ENCODE results near the gene DHH.

Gene DHH

DNA sequence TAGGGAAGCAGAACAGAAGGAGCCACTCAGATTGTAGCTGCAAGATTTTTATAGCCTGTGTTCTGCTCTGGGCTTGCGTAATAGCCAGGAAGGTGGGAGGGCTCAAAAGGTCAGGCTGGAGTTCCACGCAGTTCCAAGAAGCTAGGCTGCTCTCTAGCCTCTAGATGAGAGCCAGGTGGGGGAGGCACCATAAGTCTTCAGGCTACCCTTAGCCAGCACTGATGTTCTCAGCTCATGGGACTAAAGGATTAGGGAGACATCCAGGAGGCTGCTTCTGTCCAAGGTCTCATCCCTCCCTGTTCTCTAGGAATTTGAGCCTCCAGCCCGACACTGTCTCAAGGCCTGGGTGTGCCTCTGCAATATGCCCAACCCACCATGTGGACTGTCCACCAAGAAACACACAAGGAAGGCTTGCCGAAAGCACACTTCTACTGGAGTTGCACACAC lies 14.4 kb upstream of the DHH start:
- no peak for DNase-seq

DNA sequence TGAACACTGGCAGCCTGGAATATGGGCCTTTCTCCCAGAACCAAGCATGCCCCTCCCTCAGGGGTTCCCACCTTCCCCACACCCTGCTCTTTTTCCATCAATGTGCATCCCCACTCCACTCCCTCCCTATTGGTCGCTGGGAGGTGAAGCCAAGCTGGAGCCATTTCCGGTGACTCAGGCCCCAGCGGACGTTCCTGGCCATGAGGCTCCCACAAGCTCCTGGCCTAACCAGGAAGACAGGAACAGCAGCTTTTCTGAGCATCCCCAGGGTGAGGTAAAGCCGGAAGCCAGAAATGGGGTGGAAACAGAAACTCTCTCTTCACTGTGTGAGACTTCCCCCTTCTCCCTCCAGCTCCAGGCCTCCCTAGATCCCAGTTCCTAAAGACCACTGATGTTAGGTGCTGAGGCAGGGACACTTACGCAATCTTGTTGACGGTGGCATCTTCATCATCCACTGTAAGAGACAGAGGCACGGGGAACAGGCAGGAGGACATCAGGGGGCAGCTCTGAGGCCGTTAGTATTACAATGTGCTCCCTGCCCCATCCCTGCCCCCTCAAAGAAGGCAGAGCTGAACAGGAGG lies 11.0 kb upstream of the DHH start:
- DNase-seq: no peak

DNA sequence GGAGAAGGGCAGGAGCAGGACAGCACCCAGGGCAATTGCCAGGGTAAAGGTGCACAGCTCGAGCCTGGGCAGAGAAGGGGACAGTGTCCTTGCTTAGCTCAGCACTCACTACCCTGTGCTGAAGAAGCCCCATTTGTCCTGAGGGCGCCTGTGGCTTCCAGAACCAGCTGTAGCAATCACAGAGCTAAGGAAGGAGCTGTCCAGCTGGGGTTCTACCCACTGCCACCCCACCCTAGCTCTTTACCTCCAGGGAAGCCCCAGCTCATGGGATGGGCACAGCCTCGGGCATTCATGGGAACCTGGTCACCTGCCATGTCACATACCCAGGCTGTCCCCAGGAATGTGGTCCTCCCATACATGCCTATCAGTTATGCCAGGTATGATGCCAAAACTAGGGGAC lies 10.2 kb upstream of the DHH start:
- DNase-seq: no peak

DNA sequence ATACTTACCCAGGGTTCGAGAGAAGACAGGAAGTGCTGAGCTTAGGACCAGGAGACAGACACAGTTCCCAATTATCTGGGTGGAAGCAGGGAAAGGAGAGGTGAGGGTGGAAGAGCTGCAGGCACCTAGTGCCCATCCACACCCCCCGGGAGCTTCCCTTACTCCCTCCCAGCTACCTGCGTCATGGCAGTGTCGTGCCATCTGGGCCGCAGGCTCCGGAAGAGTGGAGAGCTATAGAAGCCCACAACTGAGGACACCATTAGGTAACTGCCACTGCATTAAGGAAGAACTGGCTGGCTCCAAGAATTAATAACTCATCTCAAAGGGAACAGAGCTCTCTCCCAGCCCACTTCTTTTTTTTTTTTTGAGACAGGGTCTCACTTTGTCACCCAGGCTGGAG lies 5.8 kb upstream of the DHH start:
- DNase-seq: no peak

DNA sequence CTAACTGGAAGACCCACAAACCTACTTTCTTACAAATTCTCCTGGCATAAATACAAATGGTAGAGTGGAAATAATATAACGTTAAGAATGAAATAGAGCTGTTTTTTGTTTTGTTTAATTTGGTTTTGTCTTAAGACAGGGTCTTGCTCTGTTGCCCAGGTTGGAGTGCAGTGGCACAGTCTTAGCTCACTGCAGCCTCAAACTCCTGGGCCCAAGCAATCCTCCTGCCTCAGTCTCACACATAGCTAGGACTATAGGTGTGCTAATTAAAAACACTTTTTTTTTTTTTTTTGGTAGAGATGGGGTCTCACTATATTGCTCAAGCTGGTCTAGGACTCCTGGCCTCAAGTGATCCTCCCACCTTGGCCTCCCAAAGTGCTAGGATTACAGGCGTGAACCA lies 4.1 kb upstream of the DHH start:
- no peak for DNase-seq

DNA sequence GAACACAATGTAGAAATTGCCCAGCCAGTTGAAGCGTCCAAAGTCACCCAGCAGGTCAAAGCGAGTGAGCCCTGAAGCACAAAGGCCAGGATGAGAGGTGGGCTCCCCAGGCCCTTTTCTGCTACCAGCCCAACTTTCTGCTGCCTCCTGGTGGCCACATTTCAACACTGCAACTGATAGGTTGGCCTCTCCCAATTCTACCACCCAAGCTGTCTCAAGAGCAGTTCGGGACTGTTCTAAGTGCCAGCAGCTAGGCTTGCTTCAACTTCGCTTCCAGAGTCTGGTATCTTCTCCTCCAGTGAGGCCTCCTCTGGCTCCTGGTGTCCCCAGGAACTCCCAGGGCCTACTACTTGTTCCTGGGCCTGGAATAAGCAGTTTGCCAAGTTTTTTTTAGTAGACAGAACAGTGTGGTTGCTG lies 3.4 kb upstream of the DHH start:
- DNase-seq: peak; percentile 60

DNA sequence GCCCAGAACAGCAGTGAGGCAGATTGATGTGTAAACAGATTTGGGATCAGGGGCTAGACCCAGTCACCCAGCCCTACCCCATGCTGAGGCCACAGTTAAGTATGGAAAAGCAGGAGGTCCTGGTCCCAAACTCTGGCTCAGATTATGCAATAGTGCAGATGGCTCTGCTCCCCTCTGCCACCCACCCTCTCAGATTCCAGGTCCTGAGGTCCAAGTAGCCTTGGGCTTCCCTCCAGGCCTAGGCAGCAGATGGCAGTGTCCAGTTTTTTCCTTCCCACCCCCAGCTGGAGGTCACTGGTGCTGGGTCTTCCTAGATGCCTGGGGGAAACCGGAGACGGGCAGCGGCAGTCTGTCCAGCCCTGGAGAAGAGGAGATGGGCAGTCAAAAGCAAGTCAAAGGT lies 2.8 kb upstream of the DHH start:
- no peak for DNase-seq

DNA sequence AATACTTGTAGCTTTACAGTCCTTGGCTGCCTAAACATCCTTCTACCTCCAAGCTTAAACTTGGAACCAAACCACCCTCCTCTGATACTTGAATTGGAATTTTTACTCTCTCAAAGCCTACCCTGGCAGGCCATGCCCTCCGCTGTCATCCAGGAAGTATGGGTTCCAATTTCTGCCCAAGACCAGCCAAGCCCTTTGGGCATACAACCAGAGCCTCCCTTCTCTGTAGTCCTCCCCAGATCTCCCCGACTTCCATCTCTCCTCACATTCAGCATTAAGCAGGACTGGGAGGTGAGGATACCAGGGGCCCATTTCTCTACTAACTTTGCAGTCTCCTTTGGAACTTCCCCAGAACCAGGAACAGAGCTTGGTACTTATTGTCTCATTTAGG lies 369 bp upstream of the DHH start:
- no peak for DNase-seq

DNA sequence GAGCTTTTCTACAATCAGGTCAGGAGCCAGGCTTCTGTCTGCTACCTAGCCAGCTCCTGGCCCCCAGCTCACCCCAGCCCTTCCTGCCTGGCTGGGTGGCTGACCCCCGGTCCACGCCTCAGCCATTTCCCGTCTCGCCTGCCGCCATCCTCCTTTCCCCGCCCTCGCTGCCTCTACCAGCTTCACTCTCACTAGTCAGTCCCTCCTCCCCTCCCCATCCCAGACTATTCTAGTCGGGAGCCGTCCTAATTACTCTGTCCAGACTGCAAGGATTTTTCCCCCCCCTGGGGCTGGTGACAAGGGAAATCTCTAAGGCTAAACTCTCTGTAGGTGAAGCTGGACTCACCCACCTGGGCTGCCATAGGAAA lies 825 bp downstream of the DHH start:
- no peak for DNase-seq

DNA sequence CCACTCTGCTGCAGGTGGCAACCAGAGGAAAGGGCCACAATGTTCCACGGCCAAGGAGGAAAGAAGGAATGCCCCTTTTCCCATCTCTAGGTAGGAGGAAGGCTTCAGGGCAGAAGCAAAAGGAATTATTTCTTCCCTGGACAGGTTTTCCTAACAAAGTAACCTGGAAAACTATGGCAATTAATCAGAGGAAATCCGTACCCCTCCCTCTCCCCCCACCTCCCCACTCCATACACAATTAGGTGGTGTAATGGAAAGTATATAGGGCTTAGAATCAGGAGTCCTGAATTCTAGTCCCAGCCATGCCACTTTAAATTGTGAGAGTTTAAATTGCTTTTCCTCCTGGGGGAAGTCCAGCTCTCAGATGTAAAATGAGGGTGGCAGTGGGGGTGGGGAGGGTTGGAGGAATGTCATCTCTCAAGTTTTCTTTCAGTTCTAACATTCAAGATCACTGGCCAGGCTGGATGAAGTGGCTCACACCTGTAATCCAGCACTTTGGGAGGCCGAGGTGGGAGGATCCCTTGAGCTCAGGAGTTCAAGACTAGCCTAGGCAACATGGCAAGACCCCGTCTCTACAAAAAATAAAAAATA lies 1.7 kb downstream of the DHH start:
- no peak for DNase-seq

DNA sequence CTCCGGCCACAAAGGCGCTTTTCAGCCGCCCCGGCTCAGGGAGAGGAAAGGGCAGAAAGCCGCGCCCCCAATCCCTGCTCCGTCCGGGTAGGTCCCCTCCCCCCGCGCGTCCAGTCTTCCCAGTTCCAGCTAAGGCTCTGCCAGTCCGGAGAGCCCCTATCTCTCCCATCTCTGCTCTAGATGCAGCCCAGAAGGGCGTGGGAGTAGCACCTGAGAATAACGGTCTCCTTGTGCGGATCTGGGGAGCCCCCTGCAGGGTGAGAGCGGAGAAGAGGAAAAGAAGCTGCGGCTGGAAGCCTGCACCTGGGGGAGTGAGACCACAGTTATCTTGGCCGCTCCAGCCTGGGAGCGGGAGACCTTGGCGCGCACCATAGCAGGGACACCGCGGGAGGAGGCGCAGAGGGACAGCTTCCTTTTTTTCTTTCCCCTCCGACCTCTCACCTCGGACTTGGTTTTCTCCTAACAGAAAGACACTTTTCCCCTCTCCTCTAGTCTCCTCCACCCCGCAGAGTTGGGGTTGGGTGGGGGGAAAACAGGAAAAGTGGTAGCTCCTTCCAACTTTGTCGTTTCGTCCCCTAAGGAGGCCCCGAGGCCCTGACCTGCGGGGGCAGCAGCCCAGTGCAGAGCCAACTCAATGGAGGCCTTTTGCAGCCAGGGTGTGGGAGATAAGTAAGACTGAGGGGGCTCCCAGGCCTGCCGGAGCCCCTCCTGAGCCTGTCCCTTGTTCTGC lies 2.4 kb downstream of the DHH start:
- DNase-seq: peak; percentile 64

DNA sequence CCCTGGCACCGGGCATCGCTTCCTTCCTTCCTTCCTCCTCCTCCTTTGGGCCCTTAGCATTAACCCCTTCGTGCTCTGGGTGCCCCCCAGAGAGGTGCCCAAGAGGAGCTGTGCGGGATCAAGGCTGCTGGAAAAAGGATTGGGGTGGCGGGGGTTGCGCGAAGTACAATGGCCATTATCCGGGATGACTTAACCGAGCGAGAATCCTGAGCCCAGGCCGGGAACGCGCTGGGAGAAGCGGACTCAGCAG lies 2.8 kb downstream of the DHH start:
- DNase-seq: no peak

DNA sequence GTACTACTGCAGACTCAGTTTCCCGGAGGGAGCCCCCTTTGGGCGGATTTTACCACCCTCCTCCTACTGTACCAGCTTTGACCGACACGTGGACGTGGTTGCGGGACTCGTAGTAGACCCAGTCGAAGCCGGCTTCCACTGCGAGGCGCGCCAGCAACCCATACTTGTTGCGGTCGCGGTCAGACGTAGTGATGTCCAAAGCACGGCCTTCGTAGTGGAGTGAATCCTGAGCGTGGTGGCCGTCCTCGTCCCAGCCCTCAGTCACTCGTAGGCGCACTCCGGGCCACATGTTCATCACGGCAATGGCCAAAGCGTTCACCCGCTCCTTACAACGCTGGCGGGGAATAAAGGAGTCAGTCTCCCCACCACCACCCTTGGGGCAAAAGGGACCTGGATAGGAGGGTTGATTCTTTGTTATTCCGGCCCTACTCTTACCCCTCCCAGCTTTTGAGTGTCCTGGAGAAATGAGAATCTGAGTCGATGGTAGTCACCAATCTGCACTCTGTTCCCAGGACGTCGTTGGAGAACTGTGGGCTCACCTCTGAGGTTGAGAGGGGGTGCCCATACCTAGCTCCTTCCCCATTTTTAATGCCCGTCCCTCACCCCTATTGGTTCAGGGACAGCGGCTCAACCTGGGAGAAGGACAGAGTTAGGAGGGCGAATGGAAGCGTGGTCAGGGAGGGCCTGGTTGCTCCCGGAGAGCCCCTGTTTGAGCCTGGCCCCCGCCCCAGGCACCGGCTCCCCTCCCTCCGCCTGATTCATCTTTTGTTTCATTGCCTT lies 3.4 kb downstream of the DHH start:
- no peak for DNase-seq

DNA sequence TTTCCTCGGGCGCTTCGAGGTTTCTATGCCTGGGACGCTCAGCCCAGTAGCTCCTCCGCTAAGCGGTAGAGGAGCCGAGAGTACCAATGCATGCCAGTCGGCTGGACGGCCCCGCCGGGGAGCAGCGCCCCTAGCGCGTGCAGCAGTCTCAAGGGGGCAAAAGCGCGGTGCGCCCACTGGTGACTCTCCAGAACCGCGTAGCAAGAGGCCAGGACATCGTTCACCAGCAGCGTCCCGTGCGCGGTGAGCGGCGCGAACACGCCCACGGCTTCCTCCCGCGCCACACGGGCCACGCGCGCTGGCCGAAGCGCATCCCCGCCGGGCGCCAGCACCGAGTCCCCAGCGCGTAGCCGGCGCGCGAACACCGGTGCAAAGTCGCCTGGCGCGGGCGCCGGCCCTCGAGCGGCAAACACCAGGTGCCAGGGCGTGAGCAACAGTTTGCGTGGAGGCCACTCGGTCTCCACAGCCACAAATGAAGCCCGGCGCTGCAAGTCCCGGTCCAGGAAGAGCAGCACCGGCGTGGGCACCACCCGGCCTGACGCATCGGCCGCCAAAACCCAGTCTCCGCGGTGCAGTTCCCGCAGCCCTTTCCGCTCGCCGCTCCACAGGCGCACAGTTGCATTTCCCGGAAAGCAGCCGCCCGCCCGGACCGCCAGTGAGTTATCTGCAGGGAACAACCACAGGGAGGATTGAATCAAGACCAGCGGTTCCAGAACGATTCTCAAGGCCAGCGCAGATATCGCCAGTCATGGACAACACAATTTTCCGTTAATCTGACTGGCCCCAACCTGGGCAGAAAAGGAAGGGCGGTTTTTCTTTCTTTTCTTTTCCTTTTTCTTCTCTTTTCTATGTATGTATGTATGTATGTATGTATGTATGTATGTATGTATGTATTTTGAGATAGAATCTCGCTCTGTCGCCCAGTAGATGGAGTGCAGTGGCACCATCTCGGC lies 4.5 kb downstream of the DHH start:
- DNase-seq: no peak

DNA sequence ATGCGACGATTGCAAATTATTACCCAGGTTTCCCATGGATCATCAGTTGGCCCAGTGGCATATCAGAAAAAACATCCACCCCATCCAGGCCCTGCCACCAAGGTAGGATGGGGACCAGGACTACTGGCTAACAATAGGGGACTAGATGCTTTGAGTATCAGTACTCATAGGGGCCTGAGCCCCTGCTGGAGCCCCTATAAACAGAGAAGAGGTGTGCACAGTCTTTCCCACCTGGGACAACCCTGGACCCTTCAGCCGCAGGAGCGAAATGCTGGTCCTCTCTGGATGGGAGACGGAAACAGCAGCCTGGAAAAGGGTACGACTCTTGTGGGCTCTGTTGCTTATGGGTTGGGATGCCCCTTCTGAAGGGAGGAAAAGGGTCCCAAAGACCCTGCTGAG lies 5.7 kb downstream of the DHH start:
- no peak for DNase-seq

DNA sequence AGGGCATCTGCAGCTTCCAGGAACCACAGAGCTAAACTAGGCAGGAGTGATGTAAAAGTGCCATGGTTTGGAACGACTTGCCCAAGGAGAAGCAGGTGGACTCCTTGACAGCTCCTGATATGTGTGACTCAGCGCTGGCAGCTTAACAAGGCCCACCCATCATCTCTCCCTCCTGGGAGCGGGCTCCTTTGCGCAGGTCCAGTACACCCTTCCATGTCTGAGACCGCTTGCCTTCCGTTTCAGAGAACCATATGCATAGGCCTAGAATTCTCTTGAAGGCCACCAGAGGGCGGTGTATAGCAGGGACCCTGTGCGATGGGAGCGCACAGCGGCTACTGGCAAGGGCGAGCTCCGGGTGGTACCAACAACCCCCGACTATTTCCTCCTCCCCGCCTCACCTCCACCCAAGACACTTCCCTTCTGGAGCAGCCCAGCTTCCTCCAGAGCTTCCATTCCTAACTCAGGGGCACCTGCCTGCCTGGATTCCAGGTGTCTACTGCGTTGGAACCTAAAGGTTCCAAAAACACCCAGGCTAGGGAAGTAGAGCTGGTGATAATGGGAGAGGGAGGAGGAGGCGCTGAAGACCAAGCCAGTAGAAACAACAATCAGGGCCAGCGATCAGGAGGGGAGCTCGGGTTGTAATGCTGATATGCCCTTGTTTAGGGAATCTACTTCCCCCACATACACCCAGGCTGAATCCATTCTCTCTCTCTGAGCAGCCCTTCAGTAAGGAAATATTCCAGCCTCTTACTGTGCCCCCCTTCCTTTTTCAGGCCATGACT lies 6.3 kb downstream of the DHH start:
- peak; percentile 64 for DNase-seq

DNA sequence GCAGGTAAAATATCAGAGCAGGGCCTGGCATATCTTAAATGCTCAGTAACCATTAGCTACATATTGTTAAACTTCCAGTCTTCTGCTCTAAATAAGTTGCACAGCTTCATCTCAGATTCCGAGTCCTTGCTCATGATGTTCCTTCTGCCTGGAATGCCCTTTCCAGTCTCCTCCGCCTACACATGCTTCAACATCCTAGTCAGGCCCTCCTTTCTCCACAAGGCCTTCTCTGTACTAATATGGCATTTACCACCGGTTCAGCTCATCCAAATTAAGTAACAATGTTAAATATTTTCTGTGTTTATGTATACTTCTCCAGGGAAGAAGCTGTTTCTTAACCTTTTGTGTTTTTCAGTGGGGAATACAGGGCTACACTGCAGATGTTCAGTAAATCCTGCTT lies 8.5 kb downstream of the DHH start:
- no peak for DNase-seq

DNA sequence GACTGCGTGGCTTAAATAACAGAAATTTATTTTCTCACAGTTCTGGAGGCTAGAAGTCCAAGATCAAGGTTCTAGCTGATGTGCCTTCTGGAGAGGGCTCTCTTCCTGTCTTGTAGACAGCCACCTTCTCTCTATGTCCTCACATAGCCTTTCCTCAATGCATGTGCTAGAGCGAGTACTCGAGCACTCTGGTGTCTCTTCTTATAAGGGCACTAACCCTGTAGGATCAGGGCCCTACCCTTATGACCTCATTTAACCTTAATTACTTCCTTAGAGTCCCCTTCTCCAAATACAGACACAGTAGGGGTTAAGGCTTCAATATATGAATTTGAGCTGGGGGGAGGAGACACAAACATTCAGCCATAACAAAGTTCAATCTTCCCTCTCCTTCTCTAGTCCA lies 10.2 kb downstream of the DHH start:
- DNase-seq: no peak

DNA sequence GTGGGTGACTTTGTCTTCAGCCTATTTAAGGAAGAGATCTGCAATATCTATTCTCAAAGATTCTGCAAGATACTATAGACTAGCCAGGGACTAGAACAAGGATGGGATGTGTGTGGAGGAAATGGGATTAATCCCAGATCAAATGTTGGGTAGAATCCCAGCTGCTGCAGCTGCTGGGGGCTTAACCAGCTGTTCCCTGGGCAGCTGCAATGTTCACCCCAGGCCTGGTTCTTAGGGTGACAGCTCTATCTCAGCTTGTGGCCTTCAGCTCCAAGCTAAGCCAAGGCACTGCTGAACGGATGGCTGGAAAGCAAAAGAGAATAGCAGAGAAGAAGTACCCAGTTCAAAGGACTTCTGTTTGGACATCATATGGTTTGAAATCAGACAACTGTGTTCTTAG lies 14.8 kb downstream of the DHH start:
- DNase-seq: no peak

DNA sequence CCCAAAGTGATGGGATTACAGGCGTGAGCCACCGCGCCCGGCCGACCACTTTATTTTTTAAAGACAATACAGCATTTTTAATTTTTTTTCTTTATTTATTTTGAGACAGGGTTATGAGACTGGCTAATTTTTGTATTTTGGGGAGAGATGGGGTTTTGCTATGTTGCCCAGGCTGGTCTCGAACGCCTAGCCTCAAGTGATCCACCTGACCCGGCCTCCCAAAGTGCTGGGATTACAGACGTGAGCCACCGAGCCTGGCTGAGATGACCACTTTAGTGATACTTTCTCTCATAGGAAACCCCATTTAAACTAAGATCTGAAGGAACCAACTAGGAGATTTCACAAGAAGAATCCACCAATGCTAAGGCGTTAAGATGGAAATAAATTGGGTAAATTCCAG lies 23.6 kb downstream of the DHH start:
- no peak for DNase-seq

DNA sequence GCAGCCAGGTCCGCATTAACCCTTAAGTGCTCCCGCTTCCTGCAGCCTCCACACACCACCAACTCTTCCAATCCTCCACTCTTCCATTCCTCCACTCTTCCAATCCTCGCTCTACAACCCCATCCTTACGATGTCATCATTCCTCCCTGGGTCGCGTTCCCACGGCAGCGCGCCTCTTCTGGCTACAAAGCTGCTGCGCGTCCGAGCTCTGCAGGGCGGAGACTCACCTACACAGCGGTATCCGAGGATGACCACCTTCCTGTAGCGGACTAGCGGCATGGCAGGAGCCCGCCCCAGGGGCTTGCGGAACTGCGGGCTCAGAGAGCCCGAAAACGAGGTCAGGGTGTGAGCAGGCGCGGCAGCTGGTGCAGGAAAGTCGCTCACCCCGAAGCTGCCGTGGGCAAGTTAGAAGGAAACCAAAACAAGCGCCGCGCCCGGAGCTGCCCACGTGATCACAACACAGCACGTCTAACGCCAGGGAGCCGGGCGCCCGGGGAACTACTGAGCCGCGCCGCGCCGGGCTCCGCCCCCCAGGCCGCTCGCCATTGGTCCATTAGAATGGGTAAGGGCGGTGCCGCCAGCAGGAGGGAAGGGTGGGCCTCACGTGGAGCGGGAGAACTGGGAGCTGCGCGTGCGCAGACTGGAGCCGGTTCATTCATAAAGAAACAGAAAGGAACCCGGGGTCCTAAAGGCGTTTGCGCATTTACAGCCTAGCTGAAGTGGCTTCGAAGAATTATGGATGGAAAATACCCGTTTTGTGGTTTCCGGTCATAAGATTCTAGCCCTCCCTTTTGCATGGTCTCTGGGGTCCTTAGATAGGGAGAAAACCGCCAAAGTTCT lies 24.9 kb downstream of the DHH start, which contains the start of gene RHEBL1:
TSS of gene RHEBL1 (minus strand) at position 473 of the 840 bp plus-strand sequence. CDS start at position 279, 194 bp downstream.
- peak; percentile 95 for DNase-seq

All from activated T-cell treated with anti-CD3 and anti-CD28 coated beads for 4 hours (primary cell).